Fibroblast of lung (primary cell): ENCODE data around the gene JAKMIP1. TPM values are rescaled to one million over a fixed set of nuclear protein-coding genes. Genes with fewer than 3 reads are reported as not detected.

Experiments
- DNase-seq, 2 donors: peaks; one replicate each; pipeline versions ENCODE4 v3.0.0 to v3.0.0-alpha.2; 2010; ENCODE audit warnings: low read depth in 2 of 2
- H2AFZ ChIP-seq: 2 replicates; pipeline ENCODE4 v1.5.1; 2012; ENCODE audit warnings: low read length, control low read depth, inconsistent platforms
- H3K27ac ChIP-seq: 2 replicates; pipeline ENCODE4 v1.5.1; 2011; ENCODE audit warnings: low read length, control low read depth; ENCODE audit not compliant: insufficient read depth
- H3K27me3 ChIP-seq: 2 replicates; pipeline ENCODE4 v1.5.1; 2011; ENCODE audit warnings: mild to moderate bottlenecking, low read length; ENCODE audit not compliant: control insufficient read depth, insufficient read depth
- H3K36me3 ChIP-seq: 2 replicates; pipeline ENCODE4 v1.5.1; 2011; ENCODE audit warnings: low read length; ENCODE audit not compliant: control insufficient read depth, insufficient read depth
- H3K4me1 ChIP-seq: 2 replicates; pipeline ENCODE4 v1.5.1; 2011; ENCODE audit warnings: low read length; ENCODE audit not compliant: control insufficient read depth, insufficient read depth; ENCODE audit errors: extremely low read depth
- H3K4me2 ChIP-seq: 2 replicates; pipeline ENCODE4 v1.5.1; 2011; ENCODE audit warnings: low read length, control low read depth; ENCODE audit not compliant: insufficient read depth; ENCODE audit errors: extremely low read depth
- H3K4me3 ChIP-seq, 4 experiments: fragments of 200-600 bp in 1 of 4; sonication (generic) in 1 of 4; replicated peaks in 1 of 4; 2 replicates each; pipeline ENCODE4 v1.5.1; 2011 to 2016; ENCODE audit warnings: low read length in 4 of 4, low read depth in 3 of 4, mild to moderate bottlenecking in 3 of 4, control low read depth in 2 of 4, inconsistent platforms in 1 of 4, mixed read lengths in 1 of 4; ENCODE audit not compliant: insufficient read depth in 1 of 4; ENCODE audit errors: control extremely low read depth in 1 of 4
- H3K79me2 ChIP-seq: 2 replicates; pipeline ENCODE4 v1.5.1; 2012; ENCODE audit warnings: mild to moderate bottlenecking, low read length, inconsistent platforms; ENCODE audit not compliant: control insufficient read depth, insufficient read depth
- H3K9ac ChIP-seq: 2 replicates; pipeline ENCODE4 v1.5.1; 2011; ENCODE audit warnings: mild to moderate bottlenecking, low read length, control low read depth; ENCODE audit not compliant: insufficient read depth
- H3K9me3 ChIP-seq: 2 replicates; pipeline ENCODE4 v1.5.1; 2012; ENCODE audit warnings: low read depth, low read length; ENCODE audit not compliant: control insufficient read depth, insufficient read depth
- H4K20me1 ChIP-seq: 2 replicates; pipeline ENCODE4 v1.5.1; 2011; ENCODE audit warnings: low read length; ENCODE audit not compliant: control insufficient read depth, insufficient read depth; ENCODE audit errors: extremely low read depth
- CTCF ChIP-seq, 2 donors: IDR thresholded peaks in 1 of 2; conservative IDR thresholded peaks in 1 of 2; 1 replicate in 1 of 2; 2 replicates in 1 of 2; pipeline ENCODE4 v1.5.1; 2011 to 2012; ENCODE audit warnings: low read length in 2 of 2, control low read depth in 1 of 2, inconsistent platforms in 1 of 2, low read depth in 1 of 2, mild to moderate bottlenecking in 1 of 2
- EZH2 ChIP-seq: IDR thresholded peaks from 2 replicates; pipeline ENCODE4 v1.5.1; 2012; ENCODE audit warnings: low read length, control low read depth, mild to moderate bottlenecking; ENCODE audit errors: missing control alignments
- polyA plus RNA-seq, 2 donors: library from polyadenylated mRNA; depleted of rRNA in 1 of 2; stranded (reverse) in 1 of 2; unstranded in 1 of 2; fragments of >200 nt; gene quantifications; 2 replicates each; pipeline ENCODE4 v1.2.1, GENCODE V29; 2011 to 2012; ENCODE audit warnings: missing spikeins in 1 of 2
- total RNA-seq: library from RNA; depleted of rRNA; stranded (reverse); fragments of >200 nt; gene quantifications from 2 replicates; pipeline ENCODE4 v1.2.1, GENCODE V29; 2014

Gene JAKMIP1
- total and polyA plus RNA-seq, 2 donors (not counting 1 experiment from before 2014, with no cell fraction given), result not detected

- DNase-seq, result no peak
- H3K4me1 ChIP-seq, result no peaks in the 10 kb centered on the region
- H3K27ac ChIP-seq, result no peak overlapping the region
- no peaks in the 10 kb centered on the region for H3K79me2 ChIP-seq
- H3K27me3 ChIP-seq, result no peaks in the 10 kb centered on the region
- no peak overlapping the region for H3K4me3 ChIP-seq
- H3K4me2 ChIP-seq, result no peak overlapping the region
- TF ChIP-seq CTCF (conservative IDR thresholded peaks at IDR 0.05 in 1 of 2, IDR thresholded peaks at IDR 0.05 in 1 of 2; ENCODE audit: low read depth in 1 of 2, low read length in 2 of 2), result no peak
- no peak for TF ChIP-seq EZH2
- no peaks in the 10 kb centered on the region for H4K20me1 ChIP-seq
- H3K9me3 ChIP-seq, result no peaks in the 10 kb centered on the region
- H2AFZ ChIP-seq, result no peak overlapping the region
- no peaks in the 10 kb centered on the region for H3K36me3 ChIP-seq
- no peak overlapping the region for H3K9ac ChIP-seq
Measured at GRCh38 chr4:6152869-6153705, 47.3 kb downstream of the JAKMIP1 start.

GRCh38 chr4:6150046-6150735 lies 50.2 kb downstream of the JAKMIP1 start:
- Histone ChIP-seq H3K36me3 (no peaks in the 10 kb centered on the region), H3K4me3 (no peak overlapping the region), H3K4me1 (no peaks in the 10 kb centered on the region), H3K27ac (no peak overlapping the region), H3K79me2 (no peaks in the 10 kb centered on the region), H3K27me3 (no peaks in the 10 kb centered on the region), H4K20me1 (no peaks in the 10 kb centered on the region), H3K9me3 (no peaks in the 10 kb centered on the region), H3K4me2 (no peak overlapping the region), H3K9ac (no peak overlapping the region), H2AFZ (no peak overlapping the region)
- no peak for DNase-seq
- TF ChIP-seq CTCF (conservative IDR thresholded peaks at IDR 0.05 in 1 of 2, IDR thresholded peaks at IDR 0.05 in 1 of 2; ENCODE audit: low read depth in 1 of 2, low read length in 2 of 2) (no peak), EZH2 (no peak)

GRCh38 chr4:6148506-6149205 lies 51.7 kb downstream of the JAKMIP1 start:
- Histone ChIP-seq H3K9ac (no peak overlapping the region), H3K4me3 (no peak overlapping the region), H3K27ac (no peak overlapping the region), H3K27me3 (no peaks in the 10 kb centered on the region), H3K4me1 (no peaks in the 10 kb centered on the region), H3K4me2 (no peak overlapping the region), H3K36me3 (no peaks in the 10 kb centered on the region), H3K79me2 (no peaks in the 10 kb centered on the region), H3K9me3 (no peaks in the 10 kb centered on the region), H2AFZ (no peak overlapping the region), H4K20me1 (no peaks in the 10 kb centered on the region)
- TF ChIP-seq EZH2 (no peak), CTCF (conservative IDR thresholded peaks at IDR 0.05 in 1 of 2, IDR thresholded peaks at IDR 0.05 in 1 of 2; ENCODE audit: low read depth in 1 of 2, low read length in 2 of 2) (no peak)
- DNase-seq, result no peak
